Activated B cell treated with CpG ODN at 0.5 μM for 24 hours (primary cell): Measurements from ENCODE around the gene YLPM1. TPM values are rescaled to one million over a fixed set of nuclear protein-coding genes. Genes with fewer than 3 reads are reported as not detected.

Source experiments
- ATAC-seq: fragments of 200-7000 bp; cut with Tn5 transposase; one replicate; pipeline ENCODE4 v1.10.0; 2021; ENCODE audit warnings: low read depth, mild to moderate bottlenecking, moderate library complexity
- CTCF ChIA-PET: fragments of 350-600 bp; sonication (Branson Sonifier 250); formaldehyde crosslinking; loops from one replicate; lab custom pipeline; 2021; ENCODE audit warnings: antibody characterized with exemption; lab: Charles Lee
- POLR2A ChIA-PET: fragments of 350-600 bp; sonication (Branson Sonifier 250); formaldehyde crosslinking; loops from one replicate; lab custom pipeline; 2021; ENCODE audit warnings: antibody characterized with exemption; lab: Charles Lee
- DNase-seq: peaks from one replicate; pipeline ENCODE4 v3.0.0; 2022
- H3K27ac Mint-ChIP-seq: one replicate; pipeline ENCODE4 v1.8.0; 2020; ENCODE audit warnings: mixed read lengths
- H3K27me3 Mint-ChIP-seq: one replicate; pipeline ENCODE4 v1.8.0; 2021; ENCODE audit warnings: mixed read lengths
- H3K36me3 Mint-ChIP-seq: one replicate; pipeline ENCODE4 v1.8.0; 2021; ENCODE audit warnings: low read depth, mixed read lengths
- H3K4me1 Mint-ChIP-seq: one replicate; pipeline ENCODE4 v1.8.0; 2021; ENCODE audit warnings: mixed read lengths
- H3K4me3 Mint-ChIP-seq: one replicate; pipeline ENCODE4 v1.8.0; 2020; ENCODE audit warnings: mild to moderate bottlenecking, mixed read lengths
- H3K9me3 Mint-ChIP-seq: one replicate; pipeline ENCODE4 v1.8.0; 2020; ENCODE audit warnings: mixed read lengths
- CTCF ChIP-seq: fragments of 200-600 bp; IDR thresholded peaks from one replicate; pipeline ENCODE4 v1.8.0; 2022; ENCODE audit warnings: antibody characterized with exemption, mild to moderate bottlenecking
- intact Hi-C: fragments of 100-400 bp; cut with micrococcal nuclease; formaldehyde crosslinking; loops from one replicate; pipeline ENCODE4 v1.15.1; 2024
- total RNA-seq: library from RNA; stranded (reverse); gene quantifications from 2 replicates; pipeline ENCODE4 v1.2.3, GENCODE V29; 2022

YLPM1 gene
- total RNA-seq, 1 donor from 2014 or later: 85.9 TPM

- CTCF ChIA-PET: interaction anchor here (5.5 kb wide), 1 partner anchor 192 kb away, joined by 31 read pairs; no protein-coding TSS in a partner anchor
- Mint-ChIP-seq H3K9me3 (no peaks in the 10 kb centered on the region), H3K27me3 (no peaks in the 10 kb centered on the region), H3K27ac (no peak overlapping the region), H3K4me1 (no peaks in the 10 kb centered on the region), H3K4me3 (no peak overlapping the region), H3K36me3 (peaks cover 64% of the 10 kb centered on the region)
- ATAC-seq (no peak), DNase-seq (no peak)
- TF ChIP-seq CTCF: no peak
- POLR2A ChIA-PET: no interaction called here
- intact Hi-C loops: loop anchor here (5.0 kb wide), 1 partner anchor 439 kb away; no protein-coding TSS in a partner anchor
Measured at GRCh38 chr14:74801396-74801795, 38.3 kb downstream of the YLPM1 start.

- Mint-ChIP-seq H3K27me3 (no peaks in the 10 kb centered on the region), H3K4me3 (no peak overlapping the region), H3K9me3 (no peaks in the 10 kb centered on the region), H3K27ac (no peak overlapping the region), H3K36me3 (peaks cover 60% of the 10 kb centered on the region), H3K4me1 (no peaks in the 10 kb centered on the region)
- no peak for TF ChIP-seq CTCF
- ATAC-seq (no peak), DNase-seq (no peak)
- CTCF ChIA-PET: interaction anchor here (1.0 to 5.5 kb wide), 2 partner anchors 31 to 195 kb away, joined by 3 to 31 read pairs; no protein-coding TSS in a partner anchor
- intact Hi-C loops: loop anchor here (1.0 to 5.0 kb wide), 2 partner anchors 195 to 442 kb away; no protein-coding TSS in a partner anchor
- POLR2A ChIA-PET: no interaction called here
Measured at GRCh38 chr14:74804219-74804825, 41.2 kb downstream of the YLPM1 start.

GRCh38 chr14:74807853-74808545 lies 44.9 kb downstream of the YLPM1 start:
- Mint-ChIP-seq H3K9me3 (no peaks in the 10 kb centered on the region), H3K4me3 (no peak overlapping the region), H3K27me3 (no peaks in the 10 kb centered on the region), H3K36me3 (peaks cover 74% of the 10 kb centered on the region), H3K27ac (no peak overlapping the region), H3K4me1 (no peaks in the 10 kb centered on the region)
- DNase-seq (no peak), ATAC-seq (no peak)
- ChIA-PET POLR2A (no interaction called here), CTCF (no interaction called here)
- no peak for TF ChIP-seq CTCF
- intact Hi-C loops: no loop called here

DNA sequence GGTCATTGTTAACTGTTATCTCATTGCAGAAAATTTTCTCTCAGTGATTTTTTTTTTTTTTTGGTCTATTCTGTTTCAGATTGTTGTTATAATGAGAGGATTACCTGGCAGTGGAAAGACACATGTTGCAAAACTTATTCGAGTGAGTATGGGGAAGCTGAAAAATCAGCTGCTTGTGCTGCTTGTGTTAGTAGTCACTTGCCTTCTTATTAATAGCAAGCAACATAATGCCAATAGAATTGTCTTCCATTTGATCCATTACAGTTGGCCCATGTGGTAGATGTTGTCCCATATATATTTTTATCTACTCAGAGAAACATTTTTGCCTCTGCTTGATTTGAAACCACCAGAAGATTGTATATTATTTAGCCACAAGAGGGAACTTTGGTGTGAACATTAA lies 53.0 kb downstream of the YLPM1 start:
- intact Hi-C loops: no loop called here
- CTCF ChIA-PET: no interaction called here
- DNase-seq (no peak), ATAC-seq (no peak)
- POLR2A ChIA-PET: no interaction called here
- no peak overlapping the region for H3K27ac Mint-ChIP-seq
- no peaks in the 10 kb centered on the region for H3K4me1 Mint-ChIP-seq
- peaks cover 91% of the 10 kb centered on the region for H3K36me3 Mint-ChIP-seq
- TF ChIP-seq CTCF: no peak
- no peaks in the 10 kb centered on the region for H3K9me3 Mint-ChIP-seq
- no peak overlapping the region for H3K4me3 Mint-ChIP-seq
- no peaks in the 10 kb centered on the region for H3K27me3 Mint-ChIP-seq

DNA sequence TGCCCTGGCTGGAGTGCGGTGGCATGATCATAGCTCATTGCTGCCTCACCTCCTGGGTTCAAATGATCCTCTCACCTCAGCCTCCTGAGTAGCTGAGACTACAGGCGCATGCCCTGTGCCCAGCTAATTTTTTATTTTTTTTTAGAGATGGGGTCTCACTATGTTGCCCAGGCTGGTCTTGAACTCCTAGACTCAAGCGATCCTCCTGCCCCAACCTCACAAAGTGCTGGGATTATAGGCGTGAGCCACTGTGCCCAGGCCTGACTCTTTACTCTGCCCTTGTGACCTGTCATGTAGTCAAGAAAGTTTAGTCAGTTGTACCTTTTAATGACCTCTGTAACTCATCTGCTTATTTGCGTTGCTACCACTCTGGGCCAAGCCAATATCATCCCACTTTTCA lies 57.2 kb downstream of the YLPM1 start:
- ATAC-seq: no peak
- no peak for TF ChIP-seq CTCF
- no peak for DNase-seq
- CTCF ChIA-PET: no interaction called here
- intact Hi-C loops: no loop called here
- POLR2A ChIA-PET: no interaction called here
- Mint-ChIP-seq H3K27me3 (no peaks in the 10 kb centered on the region), H3K36me3 (peaks cover 77% of the 10 kb centered on the region), H3K4me1 (peaks cover 8% of the 10 kb centered on the region), H3K27ac (no peak overlapping the region), H3K4me3 (no peak overlapping the region), H3K9me3 (no peaks in the 10 kb centered on the region)
